Caco-2 (cell line): ENCODE results near the gene LURAP1L. TPM values are rescaled to one million over a fixed set of nuclear protein-coding genes. Genes with fewer than 3 reads are reported as not detected.

Experiments used
- Bru-seq: library from RNA; stranded (reverse); fragments of 400-500 nt; gene quantifications from one replicate; lab custom pipeline; 2021; lab: Mats Ljungman, UMichigan
- BruChase-seq, 2 experiments: library from RNA; stranded (reverse); fragments of 400-500 nt; gene quantifications; one replicate each; lab custom pipeline; 2021; lab: Mats Ljungman, UMichigan
- BruUV-seq: library from RNA; stranded (reverse); fragments of 400-500 nt; replicated peaks from 2 replicates; lab custom pipeline; 2021; lab: Mats Ljungman, UMichigan
- CTCF ChIA-PET: fragments of 300-600 bp; sonication (Branson Sonifier 250); formaldehyde crosslinking; loops from one replicate; lab custom pipeline; 2022; ENCODE audit warnings: antibody characterized with exemption; lab: Charles Lee
- POLR2A ChIA-PET: fragments of 300-600 bp; sonication (Branson Sonifier 250); formaldehyde crosslinking; loops from one replicate; lab custom pipeline; 2022; ENCODE audit warnings: antibody characterized with exemption; lab: Charles Lee
- DNase-seq, 2 experiments: peaks; one replicate each; pipeline versions ENCODE4 v3.0.0 to v3.0.0-alpha.2; 2020 to 2022
- H3K27me3 ChIP-seq: replicated peaks from 2 replicates; pipeline ENCODE4 v1.6.0; 2011; ENCODE audit warnings: low read length; ENCODE audit not compliant: control insufficient read depth, insufficient read depth
- H3K36me3 ChIP-seq: 2 replicates; pipeline ENCODE4 v1.5.1; 2011; ENCODE audit warnings: low read length; ENCODE audit not compliant: control insufficient read depth, insufficient read depth
- H3K4me1 ChIP-seq: fragments of 250-450 bp; sonication (Bioruptor Pico); 2 replicates; pipeline ENCODE4 v1.5.1; 2020; ENCODE audit warnings: mild to moderate bottlenecking
- H3K4me3 ChIP-seq: 2 replicates; pipeline ENCODE4 v1.5.1; 2011; ENCODE audit warnings: low read depth, mild to moderate bottlenecking, control low read depth, low read length
- H3K9me3 ChIP-seq: fragments of 250-450 bp; sonication (Bioruptor Pico); 2 replicates; pipeline ENCODE4 v1.5.1; 2020; ENCODE audit warnings: mild to moderate bottlenecking, moderate library complexity
- H3K27ac Mint-ChIP-seq: one replicate; pipeline ENCODE4 v1.8.0; 2022; ENCODE audit warnings: mixed read lengths; ENCODE audit not compliant: unreplicated experiment
- H3K27me3 Mint-ChIP-seq: one replicate; pipeline ENCODE4 v1.8.0; 2022; ENCODE audit warnings: mixed read lengths; ENCODE audit not compliant: insufficient read depth, unreplicated experiment
- H3K36me3 Mint-ChIP-seq: one replicate; pipeline ENCODE4 v1.8.0; 2022; ENCODE audit warnings: mild to moderate bottlenecking, mixed read lengths; ENCODE audit not compliant: insufficient read depth, unreplicated experiment
- H3K4me1 Mint-ChIP-seq: one replicate; pipeline ENCODE4 v1.8.0; 2022; ENCODE audit warnings: low read depth, mixed read lengths; ENCODE audit not compliant: unreplicated experiment
- H3K4me3 Mint-ChIP-seq: one replicate; pipeline ENCODE4 v1.8.0; 2022; ENCODE audit warnings: mild to moderate bottlenecking, moderate library complexity, mixed read lengths; ENCODE audit not compliant: unreplicated experiment
- H3K9me3 Mint-ChIP-seq: one replicate; pipeline ENCODE4 v1.8.0; 2022; ENCODE audit warnings: mixed read lengths; ENCODE audit not compliant: unreplicated experiment
- intact Hi-C: fragments of 100-400 bp; cut with micrococcal nuclease; formaldehyde crosslinking; loops from one replicate; pipeline ENCODE4 v1.10.0; 2022; ENCODE audit not compliant: unreplicated experiment
- long read RNA-seq: library from polyadenylated mRNA; stranded (forward); transcript quantifications from one replicate; pipeline ENCODE4 v2.0.0, GENCODE V29; 2022
- total RNA-seq: library from RNA; stranded (reverse); gene quantifications from 2 replicates; pipeline ENCODE4 v1.2.3, GENCODE V29; 2022
- TF ChIP-seq, protein P1 (sequence below), 2 experiments: fragments of 200-600 bp in 1 of 2; IDR thresholded peaks; 1 replicate in 1 of 2; 2 replicates in 1 of 2; pipeline versions ENCODE4 v1.5.1 to v1.8.0; 2011 to 2022; ENCODE audit warnings: antibody characterized with exemption in 1 of 2, control low read depth in 1 of 2, inconsistent platforms in 1 of 2, low read depth in 1 of 2, low read length in 1 of 2, mild to moderate bottlenecking in 1 of 2, moderate library complexity in 1 of 2; ENCODE audit not compliant: insufficient read depth in 1 of 2, severe bottlenecking in 1 of 2, unreplicated experiment in 1 of 2

LURAP1L gene, protein sequence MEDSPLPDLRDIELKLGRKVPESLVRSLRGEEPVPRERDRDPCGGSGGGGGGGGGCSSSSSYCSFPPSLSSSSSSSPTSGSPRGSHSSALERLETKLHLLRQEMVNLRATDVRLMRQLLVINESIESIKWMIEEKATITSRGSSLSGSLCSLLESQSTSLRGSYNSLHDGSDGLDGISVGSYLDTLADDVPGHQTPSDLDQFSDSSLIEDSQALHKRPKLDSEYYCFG
- 0.58 TPM in 1 of 2 replicates, not detected in the other for total RNA-seq
- Bru-seq, nascent RNA = percentile 27 among the genes with signal in this experiment
- percentile 17 among the genes with signal in this experiment for BruChase-seq, experiment 1, labeled RNA remaining after a 2-hour chase
- percentile 11 among the genes with signal in this experiment for BruChase-seq, experiment 2, labeled RNA remaining after a 6-hour chase
- long read RNA-seq, partial matches to known transcripts = 0 of 1 reads
- long read RNA-seq, other reads (novel, unspliced or antisense) = 0 of 1 reads

DNA sequence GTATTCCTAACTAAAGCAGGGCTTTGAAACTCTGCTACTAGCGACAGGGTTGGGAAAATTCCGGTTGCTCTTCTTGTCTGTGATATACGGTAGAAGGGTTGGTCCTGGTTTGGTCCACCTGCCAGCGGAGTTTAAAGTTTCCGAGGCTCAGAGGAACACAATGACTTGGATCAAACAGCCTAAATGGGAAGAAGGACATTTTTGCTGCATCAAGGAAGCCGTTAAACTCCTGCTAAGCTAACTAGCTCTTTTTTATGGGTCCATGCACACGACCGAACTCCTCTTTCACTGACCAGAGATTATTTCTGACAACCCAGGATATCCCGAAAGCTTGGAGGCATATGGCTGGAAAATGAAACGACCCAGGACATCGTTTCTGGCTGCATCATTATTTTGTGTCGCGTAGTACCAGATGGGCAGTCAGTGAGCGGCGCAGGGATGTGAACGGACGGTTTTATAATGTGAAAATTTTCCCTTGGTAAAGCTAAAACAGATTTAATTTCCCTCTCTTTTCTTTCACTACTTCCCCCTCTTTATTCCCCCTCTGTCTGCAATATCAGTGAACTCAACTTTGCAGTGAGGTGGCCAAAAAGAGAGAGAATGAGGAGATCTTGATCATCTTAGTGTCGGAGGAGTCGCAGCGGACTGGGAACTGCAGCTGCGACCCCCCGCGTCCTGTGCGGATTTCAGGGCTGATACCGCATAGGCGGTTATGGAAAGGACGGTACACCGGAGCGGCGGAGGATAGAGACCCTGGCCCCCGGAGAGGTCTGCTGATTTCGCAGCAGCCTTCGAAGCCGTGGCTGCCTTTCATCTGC lies at the start of gene LURAP1L:
Gene LURAP1L, plus strand, starts transcription at position 160 of the 818 bp plus-strand sequence. CDS start 696 bp downstream, outside the sequence.
- H3K4me1 ChIP-seq = no peaks in the 10 kb centered on the region; the same call in 1 of the 2 replicates
- TSS peak; percentile 89 for BruUV-seq
- TF ChIP-seq, protein P1, sequence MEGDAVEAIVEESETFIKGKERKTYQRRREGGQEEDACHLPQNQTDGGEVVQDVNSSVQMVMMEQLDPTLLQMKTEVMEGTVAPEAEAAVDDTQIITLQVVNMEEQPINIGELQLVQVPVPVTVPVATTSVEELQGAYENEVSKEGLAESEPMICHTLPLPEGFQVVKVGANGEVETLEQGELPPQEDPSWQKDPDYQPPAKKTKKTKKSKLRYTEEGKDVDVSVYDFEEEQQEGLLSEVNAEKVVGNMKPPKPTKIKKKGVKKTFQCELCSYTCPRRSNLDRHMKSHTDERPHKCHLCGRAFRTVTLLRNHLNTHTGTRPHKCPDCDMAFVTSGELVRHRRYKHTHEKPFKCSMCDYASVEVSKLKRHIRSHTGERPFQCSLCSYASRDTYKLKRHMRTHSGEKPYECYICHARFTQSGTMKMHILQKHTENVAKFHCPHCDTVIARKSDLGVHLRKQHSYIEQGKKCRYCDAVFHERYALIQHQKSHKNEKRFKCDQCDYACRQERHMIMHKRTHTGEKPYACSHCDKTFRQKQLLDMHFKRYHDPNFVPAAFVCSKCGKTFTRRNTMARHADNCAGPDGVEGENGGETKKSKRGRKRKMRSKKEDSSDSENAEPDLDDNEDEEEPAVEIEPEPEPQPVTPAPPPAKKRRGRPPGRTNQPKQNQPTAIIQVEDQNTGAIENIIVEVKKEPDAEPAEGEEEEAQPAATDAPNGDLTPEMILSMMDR (IDR thresholded peaks at IDR 0.05; ENCODE audit: insufficient read depth in 1 of 2, low read depth in 1 of 2, low read length in 1 of 2, severe bottlenecking in 1 of 2, unreplicated experiment in 1 of 2) = no peak
- CTCF ChIA-PET = interaction anchor here (1.5 kb wide), 1 partner anchor 56 kb away, joined by 3 read pairs; no protein-coding TSS in a partner anchor
- H3K36me3 Mint-ChIP-seq = no peaks in the 10 kb centered on the region
- peak; percentile 18 to 22 for DNase-seq
- POLR2A ChIA-PET = no interaction called here
- H3K4me3 ChIP-seq = peak within 1 kb of the TSS; percentile 49
- no peaks in the 10 kb centered on the region for H3K27me3 ChIP-seq
- peak within 1 kb of the TSS; percentile 89 for H3K4me3 Mint-ChIP-seq
- H3K27ac Mint-ChIP-seq = no peak within 1 kb of the TSS
- H3K9me3 ChIP-seq = no peaks in the 10 kb centered on the region
- no peaks in the 10 kb centered on the region for H3K4me1 Mint-ChIP-seq
- no peaks in the 10 kb centered on the region for H3K36me3 ChIP-seq
- H3K27me3 Mint-ChIP-seq = no peaks in the 10 kb centered on the region
- intact Hi-C loops = loop anchor here (1.0 to 5.0 kb wide), 2 partner anchors 53 to 109 kb away; no protein-coding TSS in a partner anchor
- H3K9me3 Mint-ChIP-seq = no peaks in the 10 kb centered on the region

DNA sequence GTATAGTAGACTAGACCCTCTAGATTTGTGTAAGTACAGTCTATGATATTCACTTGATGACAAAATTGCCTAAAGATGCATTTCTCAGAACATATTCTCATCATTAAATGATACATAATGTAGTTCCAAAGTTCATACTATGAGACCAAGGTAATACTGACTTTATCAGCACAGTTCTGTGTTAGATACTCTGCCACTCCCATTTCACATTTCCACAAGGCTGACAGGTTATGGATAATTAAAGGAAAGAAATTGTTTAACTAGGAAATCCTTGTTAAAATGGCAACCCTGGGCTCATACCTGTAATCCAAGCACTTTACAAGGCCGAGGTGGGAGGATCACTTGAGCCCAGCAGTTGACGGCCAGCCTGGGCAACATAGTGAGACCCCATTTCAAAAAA lies 48.0 kb upstream of the LURAP1L start:
- H3K9me3 Mint-ChIP-seq = no peaks in the 10 kb centered on the region
- DNase-seq = no peak
- no peaks in the 10 kb centered on the region for H3K36me3 Mint-ChIP-seq
- H3K4me1 Mint-ChIP-seq = no peaks in the 10 kb centered on the region
- POLR2A ChIA-PET = no interaction called here
- no TSS peak for BruUV-seq
- CTCF ChIA-PET = no interaction called here
- no peak overlapping the region for H3K4me3 ChIP-seq
- H3K27me3 ChIP-seq = no peaks in the 10 kb centered on the region
- H3K4me3 Mint-ChIP-seq = no peak overlapping the region
- H3K9me3 ChIP-seq = no peaks in the 10 kb centered on the region
- H3K27me3 Mint-ChIP-seq = peaks cover 3% of the 10 kb centered on the region
- H3K27ac Mint-ChIP-seq = no peak overlapping the region
- H3K4me1 ChIP-seq = no peaks in the 10 kb centered on the region
- H3K36me3 ChIP-seq = no peaks in the 10 kb centered on the region
- intact Hi-C loops = no loop called here
- TF ChIP-seq, protein P1 (IDR thresholded peaks at IDR 0.05; ENCODE audit: insufficient read depth in 1 of 2, low read depth in 1 of 2, low read length in 1 of 2, severe bottlenecking in 1 of 2, unreplicated experiment in 1 of 2) = no peak

DNA sequence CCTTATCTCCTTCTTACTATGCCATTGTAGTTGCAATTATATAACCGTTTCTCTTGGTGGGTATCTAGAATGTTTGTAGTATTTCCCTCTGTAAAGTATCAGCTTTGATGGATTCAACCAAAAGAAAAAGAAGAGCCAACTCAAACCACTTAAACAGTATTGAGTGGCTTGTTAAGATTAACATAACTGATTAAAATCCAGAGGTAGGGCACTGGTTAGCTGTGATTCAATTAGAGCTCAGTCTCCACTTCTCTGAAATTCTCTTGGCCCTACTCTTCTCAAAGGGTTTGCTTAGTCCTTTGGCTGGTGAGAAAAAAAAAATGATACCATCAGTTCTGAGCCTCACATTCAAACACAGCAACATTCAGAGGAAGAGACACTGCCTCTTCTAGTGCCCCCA lies 44.6 kb upstream of the LURAP1L start:
- TF ChIP-seq, protein P1 (IDR thresholded peaks at IDR 0.05; ENCODE audit: insufficient read depth in 1 of 2, low read depth in 1 of 2, low read length in 1 of 2, severe bottlenecking in 1 of 2, unreplicated experiment in 1 of 2) = no peak
- CTCF ChIA-PET = no interaction called here
- Histone ChIP-seq H3K4me3 (no peak overlapping the region), H3K27me3 (no peaks in the 10 kb centered on the region), H3K4me1 (no peaks in the 10 kb centered on the region), H3K36me3 (no peaks in the 10 kb centered on the region), H3K9me3 (no peaks in the 10 kb centered on the region)
- no peak for DNase-seq
- Mint-ChIP-seq H3K36me3 (no peaks in the 10 kb centered on the region), H3K4me3 (no peak overlapping the region), H3K9me3 (no peaks in the 10 kb centered on the region), H3K27me3 (no peaks in the 10 kb centered on the region), H3K27ac (no peak overlapping the region), H3K4me1 (no peaks in the 10 kb centered on the region)
- intact Hi-C loops = no loop called here
- POLR2A ChIA-PET = no interaction called here
- BruUV-seq = no TSS peak
